ENCODE measurements around the gene ADA. TPM values are rescaled to one million over a fixed set of nuclear protein-coding genes. Genes with fewer than 3 reads are reported as not detected.

Gene ADA
- total and polyA plus RNA-seq, 2 of the 4 experiments (the other 2 are of a cell fraction): 8.1 to 11.0 TPM

- Histone ChIP-seq H3K4me1 (ENCODE audit: control insufficient read depth, insufficient read depth, low read length) (peaks cover 15% of the 10 kb centered on the region), H3K27ac (ENCODE audit: insufficient read depth, low read length) (peak overlapping the region; percentile 93), H2BK120ac (ENCODE audit: low read depth, low read length) (peak overlapping the region; percentile 99), H3K9ac (ENCODE audit: low read depth, low read length) (no peak overlapping the region), H4K91ac (ENCODE audit: insufficient read depth, low read depth, low read length) (peak overlapping the region; percentile 27; the same call in 1 of the 2 replicates), H3K4ac (ENCODE audit: low read depth, low read length) (peak overlapping the region; percentile 80), H3K27me3 (ENCODE audit: control insufficient read depth, insufficient read depth, low read length) (no peaks in the 10 kb centered on the region), H2BK5ac (ENCODE audit: low read depth, low read length, poor library complexity, severe bottlenecking) (peak overlapping the region; percentile 97), H4K20me1 (ENCODE audit: insufficient read depth, low read length) (0 out of 2 replicates have a peak, but pooled peaks cover 5% of the 10 kb centered on the region), H3K9me1 (ENCODE audit: insufficient read depth, low read length) (peaks cover 17% of the 10 kb centered on the region), H3K4me3 (ENCODE audit: insufficient read depth, low read depth, low read length) (no peak overlapping the region), H2AK9ac (replicated peaks; ENCODE audit: low read depth, low read length, poor library complexity) (no peak overlapping the region), H3K23ac (ENCODE audit: low read depth, low read length) (peak overlapping the region; percentile 26; the same call in 1 of the 2 replicates), H2AK5ac (ENCODE audit: low read depth, low read length) (peak overlapping the region; percentile 86), H3K9me3 (ENCODE audit: control insufficient read depth, insufficient read depth, low read length) (peaks cover 2% of the 10 kb centered on the region; the same call in 1 of the 2 replicates), H3K79me1 (ENCODE audit: low read depth in 1 of 2, low read length in 2 of 2) (peaks cover 7 to 41% of the 10 kb centered on the region in 2 experiments), H4K5ac (ENCODE audit: low read depth, low read length) (peak overlapping the region; percentile 21; the same call in 1 of the 2 replicates), H3K4me2 (ENCODE audit: low read depth, low read length) (peak overlapping the region; percentile 93), H3K18ac (ENCODE audit: low read depth, low read length) (peak overlapping the region; percentile 78), H2BK20ac (ENCODE audit: low read depth, low read length) (peak overlapping the region; percentile 89), H2BK15ac (ENCODE audit: low read depth, low read length) (peak overlapping the region; percentile 94), H4K8ac (ENCODE audit: low read depth in 2 of 2, low read length in 2 of 2) (peak overlapping the region in 1 of 2 experiments; percentile 74; a peak in 2 of 4 replicates), H2AFZ (replicated peaks; ENCODE audit: low read length, poor library complexity) (no peak overlapping the region), H3K36me3 (ENCODE audit: control insufficient read depth, insufficient read depth, low read length) (no peaks in the 10 kb centered on the region), H3K14ac (replicated peaks; ENCODE audit: low read depth, low read length) (peak overlapping the region; percentile 8; the same call in 1 of the 2 replicates), H3K56ac (ENCODE audit: extremely low read depth, insufficient read depth, low read length) (no peak overlapping the region; the same call in 1 of the 2 replicates)
- TF ChIP-seq USF2 (IDR thresholded peaks at IDR 0.05; ENCODE audit: low read depth, low read length): no peak
- no peak for TF ChIP-seq RAD21 (IDR thresholded peaks at IDR 0.05; ENCODE audit: low read length)
- TF ChIP-seq CTCF (conservative IDR thresholded peaks at IDR 0.05; ENCODE audit: low read depth, low read length): no peak
- no peak for TF ChIP-seq FOS (IDR thresholded peaks at IDR 0.05; ENCODE audit: low read depth, low read length)
- TF ChIP-seq NFE2L2 (IDR thresholded peaks at IDR 0.05; ENCODE audit: low read depth, low read length): no peak
- TF ChIP-seq SMC3 (IDR thresholded peaks at IDR 0.05; ENCODE audit: low read depth, low read length): no peak
- TF ChIP-seq RFX5 (IDR thresholded peaks at IDR 0.05; ENCODE audit: low read depth, low read length): no peak
- TF ChIP-seq RCOR1 (IDR thresholded peaks at IDR 0.05; ENCODE audit: insufficient replicate concordance, low read length): no peak
- WGBS, 2 experiments (ENCODE audit: extremely low coverage in 2 of 2, insufficient read length in 1 of 2): no CpG with 5 or more reads among the region's 2 CpGs
- no TSS peak for BruUV-seq (replicated peaks)
- in situ Hi-C loops (cut with MboI; ENCODE audit: low sequenced_read_pairs) (no loop called here), dilution Hi-C loops (cut with HindIII; ENCODE audit: low sequenced_read_pairs, unreplicated experiment) (no loop called here), intact Hi-C loops (cut with micrococcal nuclease) (loop anchor here (2.0 to 5.0 kb wide), 2 partner anchors 21 to 41 kb away; no protein-coding TSS in a partner anchor)
- ChIA-PET POLR2A (ENCODE audit: unreplicated experiment) (interaction anchor here (1.1 kb wide), 1 partner anchor 9 kb away, joined by 3 read pairs; no protein-coding TSS in a partner anchor), CTCF (interaction anchor here (0.6 to 0.8 kb wide), 2 partner anchors 93 to 117 kb away, joined by 3 read pairs; no protein-coding TSS in a partner anchor)
- no peak for ATAC-seq (ENCODE audit: low read depth)
- no peak for DNase-seq
These were observed 78.0 kb downstream of the ADA start for GRCh38 chr20:44573501-44573869.
